ENCODE results near the gene PRF1. TPM values are rescaled to one million over a fixed set of nuclear protein-coding genes. Genes with fewer than 3 reads are reported as not detected.
A peak's percentile ranks its signal among the peaks of the same experiment; 100 is the strongest.

PRF1 gene
- polyA plus RNA-seq, 4 donors: 0.87 to 2.4 (median 1.6) TPM

DNA sequence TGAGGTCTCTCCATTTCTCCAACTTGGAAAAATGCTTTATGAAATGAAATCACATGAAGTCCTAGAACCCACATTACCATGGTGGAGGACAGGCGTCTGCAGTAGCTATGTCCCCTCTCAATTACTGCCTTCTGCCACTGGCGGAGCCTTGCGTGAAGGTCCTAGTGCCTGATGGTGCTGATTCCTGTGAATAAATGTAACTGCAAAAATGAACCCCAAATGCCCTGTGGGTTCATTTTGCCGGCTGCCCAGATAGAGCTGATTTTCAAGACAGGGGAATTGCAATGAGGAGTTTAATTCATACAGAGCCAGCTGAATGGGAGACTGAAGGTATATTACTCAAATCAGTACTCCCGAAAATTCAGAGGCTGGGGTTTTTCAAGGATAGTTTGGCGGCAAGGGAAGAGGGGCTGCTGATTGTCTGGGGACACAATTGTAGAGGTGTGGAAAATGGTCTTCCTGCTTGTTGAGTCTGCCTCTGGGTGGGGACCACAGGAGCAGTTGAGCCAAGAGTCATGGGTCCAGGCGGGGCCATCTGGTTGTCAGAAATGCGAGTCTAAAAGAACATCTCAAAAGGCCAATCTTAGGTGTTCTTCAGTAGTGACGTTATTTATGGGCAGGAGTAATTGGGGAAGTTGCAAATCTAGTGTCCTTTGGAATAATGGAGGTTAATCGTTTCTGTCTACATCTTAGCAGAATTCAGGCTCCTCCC, 13.5 kb downstream of the PRF1 start:
- peaks cover 0 to 2% (median 0%) of the 10 kb centered on the region in 3 donors for H3K27me3 ChIP-seq (ENCODE audit: control insufficient read depth in 3 of 3, insufficient read depth in 3 of 3, low read length in 3 of 3)
- WGBS, 3 donors: 62 to 77% (median 73%) methylated on average over 10 of the region's 10 CpGs
- H3K4me3 ChIP-seq (ENCODE audit: low read depth in 1 of 3, low read length in 3 of 3): no peak overlapping the region
- H3K4me1 ChIP-seq (ENCODE audit: control insufficient read depth in 3 of 3, insufficient read depth in 2 of 3, low read depth in 1 of 3, low read length in 2 of 3): peaks cover 0 to 11% (median 0%) of the 10 kb centered on the region in 3 donors
- H3K36me3 ChIP-seq (ENCODE audit: control insufficient read depth in 3 of 3, insufficient read depth in 2 of 3, low read depth in 1 of 3, low read length in 3 of 3): no peaks in the 10 kb centered on the region
- no peaks in the 10 kb centered on the region for H3K9me3 ChIP-seq (ENCODE audit: control insufficient read depth in 2 of 2, insufficient read depth in 1 of 2, low read depth in 1 of 2, low read length in 1 of 2)
- FAIRE-seq (no peak), DNase-seq (no peak)
- peak overlapping the region in 2 of 3 donors; percentile 54 to 64 for H3K27ac ChIP-seq (ENCODE audit: low read depth in 1 of 3, low read length in 2 of 3)

DNA sequence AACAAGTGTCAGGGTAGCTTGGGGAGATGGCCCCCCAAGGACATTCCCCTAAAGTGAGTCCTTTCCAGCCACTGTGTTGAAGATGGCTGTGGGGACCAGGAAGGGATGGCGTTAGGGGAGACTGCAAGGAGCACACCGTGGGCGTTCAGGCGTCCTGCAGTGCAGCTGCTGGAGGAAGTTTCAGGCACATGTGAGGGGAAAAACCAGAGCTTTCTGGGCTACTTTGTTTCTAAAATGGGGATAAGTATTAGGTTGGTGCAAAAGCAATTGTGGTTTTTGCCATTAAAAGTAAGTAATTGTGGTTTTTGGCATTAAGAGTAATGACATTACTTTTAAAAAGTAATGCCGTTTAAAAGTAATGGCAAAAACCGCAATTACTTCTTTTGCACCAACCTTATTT, 14.3 kb downstream of the PRF1 start:
- Histone ChIP-seq H3K27me3 (ENCODE audit: control insufficient read depth in 3 of 3, insufficient read depth in 3 of 3, low read length in 3 of 3) (peaks cover 0 to 2% (median 0%) of the 10 kb centered on the region in 3 donors), H3K36me3 (ENCODE audit: control insufficient read depth in 3 of 3, insufficient read depth in 2 of 3, low read depth in 1 of 3, low read length in 3 of 3) (no peaks in the 10 kb centered on the region), H3K9me3 (ENCODE audit: control insufficient read depth in 2 of 2, insufficient read depth in 1 of 2, low read depth in 1 of 2, low read length in 1 of 2) (no peaks in the 10 kb centered on the region), H3K27ac (ENCODE audit: low read depth in 1 of 3, low read length in 2 of 3) (peak overlapping the region in 1 of 3 donors; percentile 54), H3K4me3 (ENCODE audit: low read depth in 1 of 3, low read length in 3 of 3) (no peak overlapping the region), H3K4me1 (ENCODE audit: control insufficient read depth in 3 of 3, insufficient read depth in 2 of 3, low read depth in 1 of 3, low read length in 2 of 3) (peaks cover 0 to 11% (median 0%) of the 10 kb centered on the region in 3 donors)
- no peak for DNase-seq
- no peak for FAIRE-seq
- 52 to 72% (median 66%) methylated on average over 6 of the region's 6 CpGs for WGBS, 3 donors

GRCh38 chr10:70587045-70587658, 15.4 kb downstream of the PRF1 start:
- Histone ChIP-seq H3K36me3 (ENCODE audit: control insufficient read depth in 3 of 3, insufficient read depth in 2 of 3, low read depth in 1 of 3, low read length in 3 of 3) (no peaks in the 10 kb centered on the region), H3K9me3 (ENCODE audit: control insufficient read depth in 2 of 2, insufficient read depth in 1 of 2, low read depth in 1 of 2, low read length in 1 of 2) (no peaks in the 10 kb centered on the region), H3K27ac (ENCODE audit: low read depth in 1 of 3, low read length in 2 of 3) (no peak overlapping the region), H3K27me3 (ENCODE audit: control insufficient read depth in 3 of 3, insufficient read depth in 3 of 3, low read length in 3 of 3) (peaks cover 0 to 2% (median 0%) of the 10 kb centered on the region in 3 donors), H3K4me3 (ENCODE audit: low read depth in 1 of 3, low read length in 3 of 3) (no peak overlapping the region), H3K4me1 (ENCODE audit: control insufficient read depth in 3 of 3, insufficient read depth in 2 of 3, low read depth in 1 of 3, low read length in 2 of 3) (peaks cover 0 to 11% (median 0%) of the 10 kb centered on the region in 3 donors)
- DNase-seq (no peak), FAIRE-seq (no peak)
- WGBS, 3 donors: 57 to 64% (median 57%) methylated on average over 8 of the region's 8 CpGs

DNA sequence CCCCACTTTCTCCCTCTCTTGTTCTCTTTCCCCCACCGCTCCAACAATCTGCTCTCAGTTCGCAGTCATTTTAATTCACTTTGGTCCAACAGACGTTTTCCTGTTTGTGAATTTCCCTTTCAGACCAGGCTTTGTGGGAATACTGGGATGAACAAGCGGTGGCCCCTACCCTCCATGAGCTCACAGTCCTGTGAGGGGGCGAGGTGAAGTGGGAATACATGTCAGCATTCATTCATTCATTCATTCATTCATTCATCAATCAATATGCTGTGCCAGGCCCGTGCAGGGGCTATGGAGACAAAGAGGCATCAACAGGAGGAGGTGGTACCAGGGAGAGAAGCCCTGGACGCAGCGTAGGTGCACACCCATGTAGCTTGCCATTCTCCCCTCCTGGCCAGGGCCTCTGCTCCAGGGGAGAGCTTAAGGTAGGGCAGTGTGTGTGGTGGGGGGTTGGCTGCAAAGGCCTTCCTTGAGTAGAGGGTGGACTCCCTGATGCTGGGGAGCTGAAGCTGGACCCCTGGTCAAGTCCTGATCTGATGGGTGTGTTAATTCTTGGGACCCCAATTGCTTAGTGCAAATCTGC, 16.1 kb downstream of the PRF1 start:
- Histone ChIP-seq H3K36me3 (ENCODE audit: control insufficient read depth in 3 of 3, insufficient read depth in 2 of 3, low read depth in 1 of 3, low read length in 3 of 3) (no peaks in the 10 kb centered on the region), H3K27me3 (ENCODE audit: control insufficient read depth in 3 of 3, insufficient read depth in 3 of 3, low read length in 3 of 3) (peaks cover 0 to 2% (median 0%) of the 10 kb centered on the region in 3 donors), H3K4me3 (ENCODE audit: low read depth in 1 of 3, low read length in 3 of 3) (no peak overlapping the region), H3K4me1 (ENCODE audit: control insufficient read depth in 3 of 3, insufficient read depth in 2 of 3, low read depth in 1 of 3, low read length in 2 of 3) (peaks cover 0 to 11% (median 0%) of the 10 kb centered on the region in 3 donors), H3K9me3 (ENCODE audit: control insufficient read depth in 2 of 2, insufficient read depth in 1 of 2, low read depth in 1 of 2, low read length in 1 of 2) (no peaks in the 10 kb centered on the region), H3K27ac (ENCODE audit: low read depth in 1 of 3, low read length in 2 of 3) (no peak overlapping the region)
- DNase-seq (no peak), FAIRE-seq (no peak)
- WGBS, 3 donors: 85 to 91% (median 89%) methylated on average over 8 of the region's 8 CpGs

DNA sequence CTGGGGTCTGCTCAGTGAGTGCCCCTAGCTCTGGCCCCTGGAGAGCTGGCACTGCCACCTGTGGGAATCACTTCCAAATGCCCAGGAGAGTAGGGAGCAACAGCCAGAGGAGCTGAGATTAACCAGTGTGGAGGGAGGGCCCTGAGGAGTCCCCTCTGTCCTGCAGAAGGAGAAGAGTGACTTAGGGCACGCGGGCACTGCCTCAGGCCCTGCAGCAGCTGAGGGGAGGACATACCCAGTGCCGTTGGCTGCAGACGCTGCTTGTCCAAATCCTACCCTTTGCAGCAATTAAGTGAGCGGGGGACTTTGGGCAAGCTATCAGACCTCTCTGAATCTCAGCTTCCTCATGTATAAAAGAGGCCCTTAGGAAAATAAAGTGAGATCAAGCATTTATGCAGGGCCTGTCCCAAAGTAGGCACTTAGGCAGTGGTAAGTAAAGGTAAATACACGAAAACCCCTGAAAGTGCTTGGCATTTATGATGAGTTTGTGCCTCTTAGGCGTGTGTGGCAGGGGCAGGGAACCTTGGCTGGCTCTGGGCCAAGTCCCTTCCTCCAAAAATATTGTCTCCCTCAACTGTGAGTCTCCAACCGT, 16.9 kb downstream of the PRF1 start:
- no peak for DNase-seq
- 75 to 78% (median 76%) methylated on average over 8 of the region's 8 CpGs for WGBS, 3 donors

GRCh38 chr10:70584909-70585544, 17.5 kb downstream of the PRF1 start:
- H3K27ac ChIP-seq (ENCODE audit: low read depth in 1 of 3, low read length in 2 of 3): peak overlapping the region in 2 of 3 donors; percentile 8 to 13
- peak in 1 of 2 donors; percentile 45 for DNase-seq
- WGBS, 3 donors: 35 to 52% (median 50%) methylated on average over 7 of the region's 7 CpGs
- H3K27me3 ChIP-seq (ENCODE audit: control insufficient read depth in 3 of 3, insufficient read depth in 3 of 3, low read length in 3 of 3): peaks cover 0 to 2% (median 0%) of the 10 kb centered on the region in 3 donors
- FAIRE-seq: no peak
- H3K4me3 ChIP-seq (ENCODE audit: low read depth in 1 of 3, low read length in 3 of 3): no peak overlapping the region
- H3K9me3 ChIP-seq (ENCODE audit: control insufficient read depth in 2 of 2, insufficient read depth in 1 of 2, low read depth in 1 of 2, low read length in 1 of 2): no peaks in the 10 kb centered on the region
- no peaks in the 10 kb centered on the region for H3K36me3 ChIP-seq (ENCODE audit: control insufficient read depth in 3 of 3, insufficient read depth in 2 of 3, low read depth in 1 of 3, low read length in 3 of 3)
- peaks cover 0 to 11% (median 0%) of the 10 kb centered on the region in 3 donors for H3K4me1 ChIP-seq (ENCODE audit: control insufficient read depth in 3 of 3, insufficient read depth in 2 of 3, low read depth in 1 of 3, low read length in 2 of 3)

More for the DNA sequence above, 16.9 kb downstream of the PRF1 start:
- Histone ChIP-seq H3K9me3 (ENCODE audit: control insufficient read depth in 2 of 2, insufficient read depth in 1 of 2, low read depth in 1 of 2, low read length in 1 of 2) (no peaks in the 10 kb centered on the region), H3K4me1 (ENCODE audit: control insufficient read depth in 3 of 3, insufficient read depth in 2 of 3, low read depth in 1 of 3, low read length in 2 of 3) (peaks cover 0 to 11% (median 0%) of the 10 kb centered on the region in 3 donors), H3K27me3 (ENCODE audit: control insufficient read depth in 3 of 3, insufficient read depth in 3 of 3, low read length in 3 of 3) (peaks cover 0 to 2% (median 0%) of the 10 kb centered on the region in 3 donors), H3K27ac (ENCODE audit: low read depth in 1 of 3, low read length in 2 of 3) (peak overlapping the region in 1 of 3 donors; percentile 13), H3K36me3 (ENCODE audit: control insufficient read depth in 3 of 3, insufficient read depth in 2 of 3, low read depth in 1 of 3, low read length in 3 of 3) (no peaks in the 10 kb centered on the region), H3K4me3 (ENCODE audit: low read depth in 1 of 3, low read length in 3 of 3) (no peak overlapping the region)
- FAIRE-seq: no peak

GRCh38 chr10:70584366-70584765, 18.2 kb downstream of the PRF1 start:
- DNase-seq (no peak), FAIRE-seq (no peak)
- Histone ChIP-seq H3K9me3 (ENCODE audit: control insufficient read depth in 2 of 2, insufficient read depth in 1 of 2, low read depth in 1 of 2, low read length in 1 of 2) (no peaks in the 10 kb centered on the region), H3K27me3 (ENCODE audit: control insufficient read depth in 3 of 3, insufficient read depth in 3 of 3, low read length in 3 of 3) (peaks cover 0 to 2% (median 0%) of the 10 kb centered on the region in 3 donors), H3K36me3 (ENCODE audit: control insufficient read depth in 3 of 3, insufficient read depth in 2 of 3, low read depth in 1 of 3, low read length in 3 of 3) (no peaks in the 10 kb centered on the region), H3K27ac (ENCODE audit: low read depth in 1 of 3, low read length in 2 of 3) (no peak overlapping the region), H3K4me1 (ENCODE audit: control insufficient read depth in 3 of 3, insufficient read depth in 2 of 3, low read depth in 1 of 3, low read length in 2 of 3) (peaks cover 0 to 11% (median 0%) of the 10 kb centered on the region in 3 donors), H3K4me3 (ENCODE audit: low read depth in 1 of 3, low read length in 3 of 3) (no peak overlapping the region)
- 82 to 87% (median 86%) methylated on average over 11 of the region's 11 CpGs for WGBS, 3 donors

- WGBS, 3 donors: 78 to 83% (median 79%) methylated on average over 2 of the region's 2 CpGs
- peaks cover 0 to 2% (median 0%) of the 10 kb centered on the region in 3 donors for H3K27me3 ChIP-seq (ENCODE audit: control insufficient read depth in 3 of 3, insufficient read depth in 3 of 3, low read length in 3 of 3)
- no peaks in the 10 kb centered on the region for H3K9me3 ChIP-seq (ENCODE audit: control insufficient read depth in 2 of 2, insufficient read depth in 1 of 2, low read depth in 1 of 2, low read length in 1 of 2)
- FAIRE-seq: no peak
- no peaks in the 10 kb centered on the region for H3K36me3 ChIP-seq (ENCODE audit: control insufficient read depth in 3 of 3, insufficient read depth in 2 of 3, low read depth in 1 of 3, low read length in 3 of 3)
- no peak overlapping the region for H3K4me3 ChIP-seq (ENCODE audit: low read depth in 1 of 3, low read length in 3 of 3)
- no peak overlapping the region for H3K27ac ChIP-seq (ENCODE audit: low read depth in 1 of 3, low read length in 2 of 3)
- H3K4me1 ChIP-seq (ENCODE audit: control insufficient read depth in 3 of 3, insufficient read depth in 2 of 3, low read depth in 1 of 3, low read length in 2 of 3): peaks cover 0 to 11% (median 0%) of the 10 kb centered on the region in 3 donors
- no peak for DNase-seq
Measured at GRCh38 chr10:70583669-70584037, 18.9 kb downstream of the PRF1 start.

All from small intestine (tissue), 7 donors.